Measurements from ENCODE around the gene FAM200C. TPM values are rescaled to one million over a fixed set of nuclear protein-coding genes. Genes with fewer than 3 reads are reported as not detected.

The FAM200C gene
- polyA plus RNA-seq (0.93 to 1.7 TPM (median 1.0 TPM) in 3 replicates), polyA minus RNA-seq (0.76 to 1.3 TPM in 2 of 3 replicates, not detected in the other)
- 0.80 TPM for polyA plus RNA-seq (2011; ENCODE audit: low read depth)
- 0.49 and 1.2 TPM in 2 replicates for polyA plus RNA-seq (2011; cell fraction: cytosol; rRNA removed)
- polyA plus RNA-seq (2011; cell fraction: nucleus; rRNA removed), result 1.3 and 1.4 TPM in 2 replicates
- polyA plus RNA-seq (2012; ENCODE audit: low replicate concordance), result 0.61 and 1.1 TPM in 2 replicates
- polyA minus RNA-seq (2011; cell fraction: cytosol; rRNA and poly(A)+ RNA removed), result not detected
- polyA minus RNA-seq (2011; cell fraction: nucleus; rRNA and poly(A)+ RNA removed), result 0.42 and 0.47 TPM in 2 replicates

DNA sequence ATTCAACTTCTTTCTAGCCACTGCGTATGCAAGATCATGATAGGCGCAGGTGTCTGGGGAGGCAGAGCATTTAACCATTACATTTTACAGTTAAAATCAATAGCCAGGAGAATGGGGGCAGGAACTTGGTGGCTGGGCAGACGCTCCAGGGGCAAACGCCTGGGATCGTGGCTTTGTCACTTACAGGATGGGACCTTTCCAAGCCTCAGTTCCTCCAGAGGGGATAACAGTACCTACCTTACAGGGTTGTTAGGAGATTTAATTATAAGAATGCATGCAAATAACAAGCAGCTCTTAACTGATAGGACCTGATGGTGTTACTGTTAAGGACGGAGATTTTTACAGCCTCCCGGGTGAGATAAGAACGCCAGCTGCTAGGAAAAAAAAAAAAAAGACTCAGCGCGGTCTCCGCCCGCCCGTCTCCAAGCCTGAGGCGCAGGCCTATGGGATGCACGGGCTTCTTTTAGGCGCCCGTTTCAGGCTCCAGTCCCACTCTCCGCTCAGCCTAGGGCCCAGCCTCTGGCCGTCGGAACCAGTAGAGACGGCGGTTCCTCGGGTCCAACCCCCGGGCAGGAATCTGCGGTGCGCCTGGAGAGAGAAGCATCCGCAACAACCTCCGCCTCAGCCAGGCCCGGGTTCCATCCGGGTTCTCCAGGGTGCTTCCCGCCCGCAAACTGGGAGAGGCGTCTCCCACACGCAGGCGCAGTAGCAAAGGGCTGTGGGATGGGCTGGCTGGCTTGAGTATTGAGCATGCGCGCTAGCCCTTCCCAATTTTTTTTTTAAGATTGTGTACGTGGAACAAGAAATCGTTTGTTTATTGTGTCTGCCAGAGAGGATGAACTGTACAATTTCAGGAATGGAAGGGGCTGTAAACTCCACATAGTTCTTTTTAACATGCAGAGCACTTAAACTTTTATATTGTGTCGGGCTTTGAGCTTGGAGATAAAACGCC lies at the start of gene FAM200C:
TSS of gene FAM200C (minus strand) at position 653 of the 952 bp plus-strand sequence. CDS start 4,564 bp downstream, outside the sequence.
- H4K20me1 ChIP-seq (ENCODE audit: control insufficient read depth, extremely low read depth, insufficient read depth, low read length), result no peaks in the 10 kb centered on the region
- H2AFZ ChIP-seq (ENCODE audit: control insufficient read depth, low read length), result peak within 1 kb of the TSS; percentile 91
- peak within 1 kb of the TSS; percentile 54 to 96 (median 90) for H3K4me3 ChIP-seq (ENCODE audit: control insufficient read depth in 2 of 3, extremely low read depth in 1 of 3, insufficient read depth in 2 of 3, low read depth in 1 of 3, low read length in 3 of 3)
- H3K9ac ChIP-seq (ENCODE audit: control insufficient read depth, extremely low read depth, insufficient read depth, low read length), result peak within 1 kb of the TSS; percentile 96
- TF ChIP-seq EZH2 (IDR thresholded peaks at IDR 0.05; ENCODE audit: low read length), result no peak
- TF ChIP-seq, protein P1, sequence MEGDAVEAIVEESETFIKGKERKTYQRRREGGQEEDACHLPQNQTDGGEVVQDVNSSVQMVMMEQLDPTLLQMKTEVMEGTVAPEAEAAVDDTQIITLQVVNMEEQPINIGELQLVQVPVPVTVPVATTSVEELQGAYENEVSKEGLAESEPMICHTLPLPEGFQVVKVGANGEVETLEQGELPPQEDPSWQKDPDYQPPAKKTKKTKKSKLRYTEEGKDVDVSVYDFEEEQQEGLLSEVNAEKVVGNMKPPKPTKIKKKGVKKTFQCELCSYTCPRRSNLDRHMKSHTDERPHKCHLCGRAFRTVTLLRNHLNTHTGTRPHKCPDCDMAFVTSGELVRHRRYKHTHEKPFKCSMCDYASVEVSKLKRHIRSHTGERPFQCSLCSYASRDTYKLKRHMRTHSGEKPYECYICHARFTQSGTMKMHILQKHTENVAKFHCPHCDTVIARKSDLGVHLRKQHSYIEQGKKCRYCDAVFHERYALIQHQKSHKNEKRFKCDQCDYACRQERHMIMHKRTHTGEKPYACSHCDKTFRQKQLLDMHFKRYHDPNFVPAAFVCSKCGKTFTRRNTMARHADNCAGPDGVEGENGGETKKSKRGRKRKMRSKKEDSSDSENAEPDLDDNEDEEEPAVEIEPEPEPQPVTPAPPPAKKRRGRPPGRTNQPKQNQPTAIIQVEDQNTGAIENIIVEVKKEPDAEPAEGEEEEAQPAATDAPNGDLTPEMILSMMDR (optimal IDR thresholded peaks at IDR 0.05 in 1 of 3, IDR thresholded peaks at IDR 0.05 in 1 of 3, conservative IDR thresholded peaks at IDR 0.05 in 1 of 3; ENCODE audit: extremely low read depth in 1 of 3, insufficient read depth in 2 of 3, low read length in 3 of 3), result no peak
- H3K79me2 ChIP-seq (ENCODE audit: control insufficient read depth, insufficient read depth, low read length), result peaks cover 11% of the 10 kb centered on the region
- FAIRE-seq (no peak), DNase-seq (ENCODE audit: low read depth, low spot score) (peak; percentile 67)
- no peaks in the 10 kb centered on the region for H3K9me3 ChIP-seq (ENCODE audit: control insufficient read depth, low read depth, low read length)
- peak within 1 kb of the TSS; percentile 98 for H3K4me2 ChIP-seq (ENCODE audit: control insufficient read depth, extremely low read depth, insufficient read depth, low read depth, low read length)
- H3K36me3 ChIP-seq (ENCODE audit: control insufficient read depth in 2 of 2, extremely low read depth in 1 of 2, insufficient read depth in 2 of 2, low read length in 2 of 2), result peaks cover 10 to 18% of the 10 kb centered on the region in 2 experiments
- dilution Hi-C loops (cut with MboI; ENCODE audit: extremely low pct_ligation_motif_present, low sequenced_read_pairs), result no loop called here
- peak within 1 kb of the TSS; percentile 90 for H3K27ac ChIP-seq (ENCODE audit: control insufficient read depth, insufficient read depth, low read length)
- no peaks in the 10 kb centered on the region for H3K27me3 ChIP-seq (ENCODE audit: control insufficient read depth, extremely low read depth, insufficient read depth, low read length)
- no peaks in the 10 kb centered on the region for H3K9me1 ChIP-seq (ENCODE audit: control insufficient read depth, extremely low read depth, insufficient read depth, low read length)
- H3K4me1 ChIP-seq (ENCODE audit: control insufficient read depth, extremely low read depth, insufficient read depth, low read length), result peaks cover 8% of the 10 kb centered on the region

DNA sequence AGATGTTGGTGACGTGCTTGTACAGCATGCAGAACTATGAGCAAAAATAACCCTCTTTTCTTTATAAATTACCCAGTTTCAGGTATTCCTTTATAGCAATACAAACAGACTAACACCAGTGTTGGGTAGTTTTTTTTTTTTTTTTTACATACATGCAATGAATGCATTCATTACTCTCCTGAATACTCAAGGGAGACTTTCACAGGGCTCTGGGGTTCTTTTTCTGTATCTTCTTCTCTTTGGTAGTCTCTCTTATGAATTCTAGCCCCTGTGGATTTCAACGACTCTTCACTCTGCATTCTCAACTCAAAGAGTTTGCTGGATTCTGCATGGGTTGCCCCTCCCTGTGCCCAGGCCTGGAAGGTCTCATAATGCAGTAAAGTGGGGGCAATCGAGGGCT lies 49.6 kb upstream of the FAM200C start:
- no peak for TF ChIP-seq EZH2 (IDR thresholded peaks at IDR 0.05; ENCODE audit: low read length)
- TF ChIP-seq, protein P1 (optimal IDR thresholded peaks at IDR 0.05 in 1 of 3, IDR thresholded peaks at IDR 0.05 in 1 of 3, conservative IDR thresholded peaks at IDR 0.05 in 1 of 3; ENCODE audit: extremely low read depth in 1 of 3, insufficient read depth in 2 of 3, low read length in 3 of 3), result no peak
- no peaks in the 10 kb centered on the region for H3K4me1 ChIP-seq (ENCODE audit: control insufficient read depth, extremely low read depth, insufficient read depth, low read length)
- DNase-seq (ENCODE audit: low read depth, low spot score) (no peak), FAIRE-seq (no peak)
- H3K4me2 ChIP-seq (ENCODE audit: control insufficient read depth, extremely low read depth, insufficient read depth, low read depth, low read length), result no peak overlapping the region
- no peaks in the 10 kb centered on the region for H3K79me2 ChIP-seq (ENCODE audit: control insufficient read depth, insufficient read depth, low read length)
- no peak overlapping the region for H3K27ac ChIP-seq (ENCODE audit: control insufficient read depth, insufficient read depth, low read length)
- no peak overlapping the region for H2AFZ ChIP-seq (ENCODE audit: control insufficient read depth, low read length)
- H3K9me3 ChIP-seq (ENCODE audit: control insufficient read depth, low read depth, low read length), result no peaks in the 10 kb centered on the region
- H3K9me1 ChIP-seq (ENCODE audit: control insufficient read depth, extremely low read depth, insufficient read depth, low read length), result no peaks in the 10 kb centered on the region
- no peak overlapping the region for H3K4me3 ChIP-seq (ENCODE audit: control insufficient read depth in 2 of 3, extremely low read depth in 1 of 3, insufficient read depth in 2 of 3, low read depth in 1 of 3, low read length in 3 of 3)
- peaks cover 12% of the 10 kb centered on the region for H3K27me3 ChIP-seq (ENCODE audit: control insufficient read depth, extremely low read depth, insufficient read depth, low read length)
- dilution Hi-C loops (cut with MboI; ENCODE audit: extremely low pct_ligation_motif_present, low sequenced_read_pairs), result no loop called here
- no peaks in the 10 kb centered on the region for H3K36me3 ChIP-seq (ENCODE audit: control insufficient read depth in 2 of 2, extremely low read depth in 1 of 2, insufficient read depth in 2 of 2, low read length in 2 of 2)
- no peaks in the 10 kb centered on the region for H4K20me1 ChIP-seq (ENCODE audit: control insufficient read depth, extremely low read depth, insufficient read depth, low read length)
- no peak overlapping the region for H3K9ac ChIP-seq (ENCODE audit: control insufficient read depth, extremely low read depth, insufficient read depth, low read length)

Measured in keratinocyte (primary cell).